Right cardiac atrium (tissue), 5 donors: ENCODE data around the gene POLD2. TPM values are rescaled to one million over a fixed set of nuclear protein-coding genes. Genes with fewer than 3 reads are reported as not detected.
A peak's percentile ranks its signal among the peaks of the same experiment; 100 is the strongest.

Experiments used
- ATAC-seq, 2 donors: fragments of 200-7000 bp; cut with Tn5 transposase; one replicate each; pipeline versions ENCODE4 v1.8.0 to v1.9.1; 2020; ENCODE audit warnings: moderate library complexity in 2 of 2, mild to moderate bottlenecking in 1 of 2
- DNase-seq, 3 donors: peaks; one replicate each; pipeline ENCODE4 v3.0.0-alpha.2; 2020
- H3K27ac ChIP-seq: one replicate; pipeline ENCODE4 v1.5.1; 2013; ENCODE audit warnings: mild to moderate bottlenecking, low read length, control low read depth, moderate library complexity
- H3K27me3 ChIP-seq: one replicate; pipeline ENCODE4 v1.6.1; 2013; ENCODE audit not compliant: control insufficient read depth, insufficient read depth
- H3K4me1 ChIP-seq: one replicate; pipeline ENCODE4 v1.6.1; 2013; ENCODE audit warnings: low read length; ENCODE audit not compliant: control insufficient read depth, insufficient read depth
- H3K4me3 ChIP-seq: one replicate; pipeline ENCODE4 v1.5.1; 2013; ENCODE audit warnings: low read length, control low read depth
- H3K9me3 ChIP-seq: one replicate; pipeline ENCODE4 v1.6.1; 2013; ENCODE audit warnings: low read length; ENCODE audit not compliant: control insufficient read depth
- WGBS: extraction: QIAGEN DNeasy Blood & Tissue Kit; methylation state at CpG from one replicate; pipeline ENCODE4 v1.1.7; 2013; 5-methylcytosine and 5-hydroxymethylcytosine counted together
- intact Hi-C, 4 donors: fragments of 100-400 bp; cut with DNase I; formaldehyde crosslinking; loops; one replicate each; pipeline versions ENCODE4 v1.11.0 to v1.14.0; 2022 to 2023
- polyA plus RNA-seq: library from polyadenylated mRNA; stranded (reverse); fragments of 200-250 nt; gene quantifications from one replicate; pipeline ENCODE4 v1.2.3, GENCODE V29; 2013
- total RNA-seq, 4 donors: library from RNA; stranded (reverse); fragmentation: NEBNext Ultra II Directional; extraction: Animal tissue kit (Norgen Biotek cat#: 25700); gene quantifications; one replicate each; pipeline ENCODE4 v1.2.1, GENCODE V29; 2021
- donor health status: healthy with polysubstance abuse.
- donor health status: DM: no; HTN: yes; CAD: no.
- donor health status: DM: no; HTN: no; CAD: no.
- donor health status: DM: no; HTN: yes; CAD: no; lungs with severe emphysema.
- donor health status: DM: yes; HTN: yes; CAD: no.

Gene POLD2
- total and polyA plus RNA-seq, 5 donors = 85.8 to 110 (median 98.7) TPM

DNA sequence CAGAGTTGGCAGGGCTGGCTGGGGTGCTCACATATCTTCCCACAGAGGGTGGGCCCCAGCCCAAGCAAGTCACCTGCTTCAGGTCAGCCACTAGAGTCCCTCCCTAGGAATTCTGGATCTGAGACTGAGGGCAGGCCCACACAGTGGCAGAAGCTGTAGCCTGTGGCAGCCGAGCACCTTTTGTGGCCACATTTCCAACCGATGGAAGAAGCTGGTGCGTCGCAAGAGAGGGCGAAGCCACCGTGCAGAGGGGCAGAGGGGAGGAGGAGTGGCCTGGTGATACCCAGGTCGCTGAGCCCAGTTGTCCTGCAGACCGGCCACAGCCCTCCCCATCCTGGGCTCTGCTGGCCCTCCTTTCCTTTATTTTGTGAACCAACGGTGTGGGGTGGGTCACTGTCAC lies 46.3 kb downstream of the POLD2 start:
- Histone ChIP-seq H3K4me1 (peaks cover 3% of the 10 kb centered on the region), H3K27me3 (no peaks in the 10 kb centered on the region), H3K4me3 (no peak overlapping the region), H3K27ac (peak overlapping the region; percentile 39), H3K9me3 (no peaks in the 10 kb centered on the region)
- intact Hi-C loops = loop anchor here in 2 of 4 donors (10.0 kb wide), 1 partner anchor 118 kb away; no protein-coding TSS in a partner anchor
- peak in 1 of 3 donors; percentile 3 for DNase-seq
- 83% methylated on average over 9 of the region's 9 CpGs for WGBS
- no peak for ATAC-seq

- WGBS = 92% methylated on average over 20 of the region's 20 CpGs
- intact Hi-C loops = loop anchor here in 2 of 4 donors (10.0 kb wide), 1 partner anchor 119 kb away; no protein-coding TSS in a partner anchor
Measured at GRCh38 chr7:44076101-44076895, 47.0 kb downstream of the POLD2 start.

DNA sequence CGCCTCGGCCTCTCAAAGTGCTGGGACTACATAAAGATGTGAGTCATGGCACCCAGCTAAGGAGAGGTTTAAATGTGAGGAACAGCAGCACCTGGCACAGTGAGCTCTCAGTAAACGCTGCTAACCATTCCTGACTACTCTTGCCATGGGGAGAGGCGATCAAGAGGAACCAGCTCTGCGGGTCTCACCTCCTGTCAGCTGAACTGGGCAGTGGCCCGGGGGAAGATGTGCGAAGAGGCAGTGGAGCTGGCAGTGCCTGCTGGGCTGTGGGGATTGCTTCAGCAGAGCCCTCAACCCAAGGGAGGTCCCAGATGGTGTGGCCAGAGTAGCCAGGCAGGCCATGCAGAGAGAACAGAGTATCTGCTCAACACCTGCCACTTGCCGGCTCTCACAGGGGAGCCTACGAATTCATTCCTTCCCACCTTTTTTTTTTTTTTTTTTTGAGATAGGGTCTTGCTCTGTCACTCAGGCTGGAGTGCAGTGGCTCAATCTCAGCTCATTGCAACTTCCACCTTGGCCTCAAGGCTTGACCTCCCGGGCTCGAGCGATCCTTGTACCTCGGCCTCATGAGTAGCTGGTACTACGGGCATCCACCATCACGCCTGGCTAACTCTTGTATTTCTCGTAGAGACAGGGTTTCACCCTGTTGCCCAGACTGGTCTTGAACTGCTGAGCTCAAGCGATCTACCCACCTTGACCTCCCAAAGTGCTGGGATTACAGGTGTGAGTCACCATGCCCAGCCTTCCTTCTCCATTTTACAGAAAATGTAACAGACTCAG lies 47.9 kb downstream of the POLD2 start:
- Histone ChIP-seq H3K9me3 (no peaks in the 10 kb centered on the region), H3K4me3 (no peak overlapping the region), H3K27ac (peak overlapping the region; percentile 57), H3K4me1 (no peaks in the 10 kb centered on the region), H3K27me3 (no peaks in the 10 kb centered on the region)
- ATAC-seq (no peak), DNase-seq (peak in 1 of 3 donors; percentile 13)
- WGBS = 93% methylated on average over 17 of the region's 17 CpGs
- intact Hi-C loops = loop anchor here in 2 of 4 donors (10.0 kb wide), 1 partner anchor 119 kb away; no protein-coding TSS in a partner anchor

More at GRCh38 chr7:44076101-44076895, 47.0 kb downstream of the POLD2 start:
- Histone ChIP-seq H3K9me3 (no peaks in the 10 kb centered on the region), H3K4me1 (peaks cover 3% of the 10 kb centered on the region), H3K4me3 (no peak overlapping the region), H3K27ac (peak overlapping the region; percentile 57), H3K27me3 (no peaks in the 10 kb centered on the region)
- ATAC-seq (no peak), DNase-seq (peak in 2 of 3 donors; percentile 28 to 80)

DNA sequence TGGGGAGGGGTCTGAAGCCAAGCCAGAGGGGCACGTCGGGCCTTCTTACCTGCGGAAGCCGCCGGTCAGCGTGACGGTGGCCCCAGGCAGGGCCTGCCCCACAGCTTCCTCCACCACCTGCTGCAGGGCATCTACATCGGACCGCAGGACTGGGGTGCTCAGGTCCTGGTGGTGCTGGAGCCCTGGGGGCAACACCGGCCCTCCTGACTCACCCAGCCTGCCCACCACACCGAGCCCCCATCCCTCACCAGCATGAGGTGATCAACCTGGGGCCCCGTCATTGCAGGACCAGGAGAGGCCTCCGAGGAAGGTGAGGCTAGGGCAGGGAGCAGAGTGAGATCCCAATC lies 49.0 kb downstream of the POLD2 start:
- no peak for DNase-seq
- H3K27me3 ChIP-seq = no peaks in the 10 kb centered on the region
- intact Hi-C loops = loop anchor here in 3 of 4 donors (5.0 to 10.0 kb wide), 2 partner anchors 113 to 120 kb away; partner anchors contain the start of gene GCK (in 1 of the 3)
- WGBS = 82% methylated on average over 13 of the region's 13 CpGs
- H3K4me3 ChIP-seq = no peak overlapping the region
- no peaks in the 10 kb centered on the region for H3K4me1 ChIP-seq
- ATAC-seq = no peak
- no peaks in the 10 kb centered on the region for H3K9me3 ChIP-seq
- peak overlapping the region; percentile 16 for H3K27ac ChIP-seq

- ATAC-seq (peak; percentile 61 to 77), DNase-seq (peak; percentile 80 to 93 (median 90))
- WGBS = 52% methylated on average over 26 of the region's 26 CpGs
- Histone ChIP-seq H3K27me3 (no peaks in the 10 kb centered on the region), H3K9me3 (no peaks in the 10 kb centered on the region), H3K4me3 (no peak overlapping the region), H3K4me1 (no peaks in the 10 kb centered on the region), H3K27ac (peak overlapping the region; percentile 63)
- intact Hi-C loops = loop anchor here in 3 of 4 donors (5.0 to 10.0 kb wide), 2 partner anchors 113 to 121 kb away; partner anchors contain the start of gene GCK (in 1 of the 3)
Measured at GRCh38 chr7:44073664-44074348, 49.5 kb downstream of the POLD2 start.

GRCh38 chr7:44072364-44073231 lies 50.8 kb downstream of the POLD2 start:
- H3K27me3 ChIP-seq = no peaks in the 10 kb centered on the region
- DNase-seq (peak; percentile 91 to 94 (median 94)), ATAC-seq (peak; percentile 39 to 75)
- peak overlapping the region; percentile 28 for H3K27ac ChIP-seq
- WGBS = 32% methylated on average over 12 of the region's 12 CpGs
- intact Hi-C loops = loop anchor here in 3 of 4 donors (5.0 to 10.0 kb wide), 2 partner anchors 115 to 122 kb away; partner anchors contain the start of gene GCK (in 1 of the 3)
- no peaks in the 10 kb centered on the region for H3K9me3 ChIP-seq
- peaks cover 3% of the 10 kb centered on the region for H3K4me1 ChIP-seq
- no peak overlapping the region for H3K4me3 ChIP-seq

DNA sequence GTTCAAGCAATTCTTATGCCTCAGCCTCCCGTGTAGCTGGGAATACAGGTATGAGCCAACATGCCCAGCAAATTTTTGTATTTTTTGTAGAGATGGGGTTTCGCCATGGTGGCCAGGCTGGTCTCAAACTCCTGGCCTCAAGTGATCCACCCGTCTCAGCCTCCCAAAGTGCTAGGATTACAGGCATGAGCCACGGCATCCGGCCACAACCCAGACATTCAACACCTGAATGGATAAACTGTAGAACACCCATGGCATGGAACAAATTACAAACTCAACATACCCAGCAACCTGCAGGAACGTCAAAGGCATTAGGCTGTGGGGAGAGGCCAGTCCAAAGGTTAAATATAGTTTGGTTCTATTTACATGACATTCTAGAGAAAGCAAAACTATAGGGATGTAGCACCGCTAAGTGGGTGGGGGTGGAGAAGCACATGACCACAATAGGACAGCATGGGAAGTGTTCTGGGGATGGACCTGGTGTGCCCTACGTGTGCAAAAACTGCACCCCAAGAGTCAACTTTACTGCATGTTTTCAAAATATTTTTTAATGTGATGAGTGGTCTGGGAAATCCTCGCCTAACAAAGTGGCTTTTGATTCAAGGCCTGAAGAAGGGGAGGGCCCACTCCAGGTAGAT lies 51.5 kb downstream of the POLD2 start:
- no peaks in the 10 kb centered on the region for H3K9me3 ChIP-seq
- peak overlapping the region; percentile 2 for H3K27ac ChIP-seq
- H3K4me3 ChIP-seq = no peak overlapping the region
- intact Hi-C loops = loop anchor here in 3 of 4 donors (5.0 to 10.0 kb wide), 2 partner anchors 115 to 123 kb away; partner anchors contain the start of gene GCK (in 1 of the 3)
- WGBS = 65% methylated on average over 9 of the region's 9 CpGs
- no peaks in the 10 kb centered on the region for H3K27me3 ChIP-seq
- no peak for ATAC-seq
- peaks cover 3% of the 10 kb centered on the region for H3K4me1 ChIP-seq
- peak; percentile 2 to 24 (median 16) for DNase-seq

GRCh38 chr7:44068054-44068453 lies 55.3 kb downstream of the POLD2 start:
- Histone ChIP-seq H3K27ac (no peak overlapping the region), H3K4me1 (peaks cover 13% of the 10 kb centered on the region), H3K27me3 (no peaks in the 10 kb centered on the region), H3K4me3 (no peak overlapping the region), H3K9me3 (no peaks in the 10 kb centered on the region)
- DNase-seq (peak; percentile 18 to 54 (median 49)), ATAC-seq (no peak)
- intact Hi-C loops = no loop called here
- 59% methylated on average over 7 of the region's 7 CpGs for WGBS

- H3K4me3 ChIP-seq = no peak overlapping the region
- H3K27ac ChIP-seq = no peak overlapping the region
- peak; percentile 8 to 45 (median 42) for DNase-seq
- H3K9me3 ChIP-seq = no peaks in the 10 kb centered on the region
- intact Hi-C loops = no loop called here
- 77% methylated on average over 11 of the region's 11 CpGs for WGBS
- no peak for ATAC-seq
- H3K27me3 ChIP-seq = no peaks in the 10 kb centered on the region
- peaks cover 13% of the 10 kb centered on the region for H3K4me1 ChIP-seq
Measured at GRCh38 chr7:44067064-44067951, 56.0 kb downstream of the POLD2 start.
